GM18519 (cell line): ENCODE results near the gene TINCR.

ENCODE experiments used
- ATAC-seq: cut with Tn5 transposase; IDR thresholded peaks from one replicate; pipeline ENCODE4 v1.9.1; 2021; ENCODE audit warnings: mild to moderate bottlenecking, moderate library complexity; ENCODE audit not compliant: unreplicated experiment, low FRiP score

TINCR gene

GRCh38 chr19:5520501-5520900, 47.3 kb downstream of the TINCR start:
- ATAC-seq = no peak

GRCh38 chr19:5519076-5519475, 48.7 kb downstream of the TINCR start:
- ATAC-seq = no peak

GRCh38 chr19:5515737-5516136, 52.0 kb downstream of the TINCR start:
- no peak for ATAC-seq

GRCh38 chr19:5514001-5514400, 53.8 kb downstream of the TINCR start:
- ATAC-seq = no peak

GRCh38 chr19:5512715-5513114, 55.0 kb downstream of the TINCR start:
- ATAC-seq = no peak
